Esophagus muscularis mucosa (tissue), 4 donors: ENCODE results near the gene F3. TPM values are rescaled to one million over a fixed set of nuclear protein-coding genes. Genes with fewer than 3 reads are reported as not detected.

Source experiments
- DNase-seq: peaks from one replicate; pipeline ENCODE4 v3.0.0-alpha.2; 2017; ENCODE audit errors: extremely low spot score
- H3K27ac ChIP-seq, 4 donors: fragments of 200-600 bp; sonication (generic); replicated peaks in 1 of 4; 1 replicate in 3 of 4; 2 replicates in 1 of 4; pipeline ENCODE4 v1.5.1; 2016 to 2019; ENCODE audit warnings: mild to moderate bottlenecking in 1 of 4
- H3K27me3 ChIP-seq, 4 donors: fragments of 200-600 bp; sonication (generic); one replicate each; pipeline versions ENCODE4 v1.5.1 to v1.6.0; 2016 to 2019
- H3K36me3 ChIP-seq, 4 donors: fragments of 200-600 bp; sonication (generic); one replicate each; pipeline ENCODE4 v1.5.1; 2016 to 2019
- H3K4me1 ChIP-seq, 4 donors: fragments of 200-600 bp; sonication (generic); one replicate each; pipeline ENCODE4 v1.5.1; 2016 to 2019
- H3K4me3 ChIP-seq, 4 donors: fragments of 200-600 bp; sonication (generic); 1 replicate in 2 of 4; 2 replicates in 2 of 4; pipeline ENCODE4 v1.5.1; 2016 to 2019; ENCODE audit warnings: mild to moderate bottlenecking in 4 of 4, moderate library complexity in 1 of 4
- H3K9me3 ChIP-seq, 4 donors: fragments of 200-600 bp; sonication (generic); 1 replicate in 3 of 4; 2 replicates in 1 of 4; pipeline ENCODE4 v1.5.1; 2016 to 2019
- EP300 ChIP-seq: sonication (generic); formaldehyde crosslinking; IDR thresholded peaks from one replicate; pipeline ENCODE4 v1.6.1; 2017; ENCODE audit warnings: antibody characterized with exemption
- POLR2A ChIP-seq: fragments of 450-650 bp; IDR thresholded peaks from one replicate; pipeline ENCODE4 v1.6.1; 2017; ENCODE audit warnings: antibody characterized with exemption, moderate library complexity, mild to moderate bottlenecking, low read depth
- POLR2AphosphoS5 ChIP-seq, 2 donors: sonication (generic); formaldehyde crosslinking; IDR thresholded peaks; one replicate each; pipeline ENCODE4 v1.6.1; 2017; ENCODE audit warnings: antibody characterized with exemption in 2 of 2
- WGBS: methylation state at CpG from one replicate; pipeline ENCODE4 v1.1.5; 2018; 5-methylcytosine and 5-hydroxymethylcytosine counted together
- intact Hi-C: fragments of 100-400 bp; cut with DNase I; formaldehyde crosslinking; loops from one replicate; pipeline ENCODE4 v1.15.1; 2023
- total RNA-seq, 4 donors: library from RNA; depleted of rRNA; stranded (reverse); fragments of >200 nt; gene quantifications; one replicate each; pipeline versions ENCODE4 v1.1.0 to v1.2.1, GENCODE V29; 2016
- TF ChIP-seq, protein P1 (sequence below), 3 experiments: fragments of 200-600 bp in 2 of 3; fragments of 450-650 bp in 1 of 3; sonication (generic) in 2 of 3; IDR thresholded peaks; one replicate each; pipeline ENCODE4 v1.5.1; 2017 to 2019; ENCODE audit warnings: antibody characterized with exemption in 3 of 3, mild to moderate bottlenecking in 2 of 3, moderate library complexity in 1 of 3

F3 gene
- total RNA-seq, 4 donors from 2014 or later = 12.6 to 56.3 (median 17.5) TPM

DNA sequence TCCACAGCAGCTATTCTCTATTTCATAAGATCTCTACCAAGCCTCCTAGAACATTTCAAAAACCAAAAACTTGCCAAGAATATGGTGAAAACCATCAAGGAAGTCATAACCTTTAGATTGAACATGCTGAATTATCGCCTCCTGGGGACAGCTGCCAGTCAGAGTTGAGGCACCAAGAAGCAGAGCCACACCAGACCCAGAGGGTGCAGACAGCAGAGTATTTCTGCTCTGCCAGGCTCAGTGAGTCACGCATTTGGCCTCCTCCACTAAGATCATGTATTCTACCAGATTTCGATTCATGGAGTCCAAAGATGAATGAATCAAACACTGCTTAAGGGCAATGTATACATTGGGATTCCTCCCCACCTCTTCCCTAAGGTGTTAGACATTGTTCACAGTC lies 2.1 kb downstream of the F3 start:
- peaks cover 0 to 14% (median 8%) of the 10 kb centered on the region in 4 donors for H3K36me3 ChIP-seq
- H3K27me3 ChIP-seq = peaks cover 0 to 7% (median 0%) of the 10 kb centered on the region in 4 donors
- intact Hi-C loops = no loop called here
- peak overlapping the region in 2 of 4 donors; percentile 15 to 88 for H3K27ac ChIP-seq
- TF ChIP-seq EP300 = no peak
- H3K9me3 ChIP-seq = no peaks in the 10 kb centered on the region
- H3K4me1 ChIP-seq = peaks cover 24 to 49% (median 41%) of the 10 kb centered on the region in 4 donors
- DNase-seq = no peak
- peak overlapping the region; percentile 0 to 78 (median 42) for H3K4me3 ChIP-seq
- WGBS = 74% methylated on average over 2 of the region's 3 CpGs

DNA sequence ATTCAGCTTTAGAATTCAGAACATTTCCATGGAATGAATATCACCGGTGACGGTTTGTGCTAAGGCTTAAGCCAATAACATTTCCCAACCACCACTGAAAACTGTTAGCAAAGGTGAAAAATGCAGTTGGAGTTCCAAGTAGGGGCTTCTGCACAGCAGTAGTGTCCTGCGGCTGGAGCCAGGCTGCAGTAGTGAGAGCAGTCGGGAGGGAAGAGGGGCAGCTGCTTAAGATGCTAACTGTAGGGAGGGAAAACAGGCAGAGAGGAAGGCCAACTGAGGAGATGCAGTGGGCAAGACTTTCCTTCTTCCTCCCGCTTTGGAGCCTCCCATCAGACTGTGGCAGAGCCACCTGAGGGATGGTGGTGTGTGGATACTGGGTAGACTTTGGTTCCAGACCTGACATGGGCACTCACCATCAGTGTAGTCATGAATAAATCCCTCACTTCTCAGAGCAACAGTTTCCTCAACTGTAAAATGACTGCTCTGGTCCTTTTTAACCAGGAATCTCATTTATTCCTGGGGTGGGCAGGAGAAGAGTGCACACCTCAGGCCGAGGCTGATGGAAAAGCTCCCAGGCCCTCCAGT lies 3.2 kb downstream of the F3 start:
- Histone ChIP-seq H3K9me3 (no peaks in the 10 kb centered on the region), H3K36me3 (peaks cover 0 to 15% (median 10%) of the 10 kb centered on the region in 4 donors), H3K27ac (peak overlapping the region in 3 of 4 donors; percentile 26 to 29 (median 27)), H3K4me1 (peaks cover 17 to 38% (median 33%) of the 10 kb centered on the region in 4 donors), H3K4me3 (peak overlapping the region; percentile 21 to 78 (median 48)), H3K27me3 (peaks cover 0 to 7% (median 0%) of the 10 kb centered on the region in 4 donors)
- WGBS = 70% methylated on average over 6 of the region's 6 CpGs
- intact Hi-C loops = no loop called here
- TF ChIP-seq, protein P1, sequence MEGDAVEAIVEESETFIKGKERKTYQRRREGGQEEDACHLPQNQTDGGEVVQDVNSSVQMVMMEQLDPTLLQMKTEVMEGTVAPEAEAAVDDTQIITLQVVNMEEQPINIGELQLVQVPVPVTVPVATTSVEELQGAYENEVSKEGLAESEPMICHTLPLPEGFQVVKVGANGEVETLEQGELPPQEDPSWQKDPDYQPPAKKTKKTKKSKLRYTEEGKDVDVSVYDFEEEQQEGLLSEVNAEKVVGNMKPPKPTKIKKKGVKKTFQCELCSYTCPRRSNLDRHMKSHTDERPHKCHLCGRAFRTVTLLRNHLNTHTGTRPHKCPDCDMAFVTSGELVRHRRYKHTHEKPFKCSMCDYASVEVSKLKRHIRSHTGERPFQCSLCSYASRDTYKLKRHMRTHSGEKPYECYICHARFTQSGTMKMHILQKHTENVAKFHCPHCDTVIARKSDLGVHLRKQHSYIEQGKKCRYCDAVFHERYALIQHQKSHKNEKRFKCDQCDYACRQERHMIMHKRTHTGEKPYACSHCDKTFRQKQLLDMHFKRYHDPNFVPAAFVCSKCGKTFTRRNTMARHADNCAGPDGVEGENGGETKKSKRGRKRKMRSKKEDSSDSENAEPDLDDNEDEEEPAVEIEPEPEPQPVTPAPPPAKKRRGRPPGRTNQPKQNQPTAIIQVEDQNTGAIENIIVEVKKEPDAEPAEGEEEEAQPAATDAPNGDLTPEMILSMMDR (IDR thresholded peaks at IDR 0.05) = peak in 1 of 3 experiments; percentile 3
- TF ChIP-seq POLR2AphosphoS5 (IDR thresholded peaks at IDR 0.05) = no peak
- no peak for DNase-seq

DNA sequence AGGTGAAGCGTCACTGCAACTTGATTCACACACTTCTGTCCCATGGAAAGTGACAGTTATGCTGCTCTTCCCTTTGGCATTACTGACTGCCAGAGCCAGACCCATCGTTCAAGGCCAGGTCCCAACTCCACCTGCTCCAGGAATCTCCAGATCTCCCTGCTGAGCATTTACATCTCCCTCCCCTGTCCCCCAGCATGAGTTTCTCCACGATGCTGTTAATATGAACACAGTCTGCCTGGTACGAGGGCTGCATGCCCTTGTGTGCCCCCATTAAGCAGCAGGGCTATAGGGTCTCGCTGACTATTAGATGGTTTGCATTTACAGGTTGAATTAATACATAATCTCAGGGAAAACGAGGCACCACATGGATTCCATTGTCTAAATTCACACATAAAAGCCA lies 4.3 kb downstream of the F3 start:
- WGBS = 87% methylated on average over 5 of the region's 6 CpGs
- H3K4me3 ChIP-seq = peak overlapping the region in 1 of 4 donors; percentile 23

GRCh38 chr1:94535879-94536278 lies 5.7 kb downstream of the F3 start:
- peaks cover 0 to 38% (median 21%) of the 10 kb centered on the region in 4 donors for H3K36me3 ChIP-seq
- H3K4me3 ChIP-seq = no peak overlapping the region
- peaks cover 8 to 16% (median 12%) of the 10 kb centered on the region in 4 donors for H3K4me1 ChIP-seq
- DNase-seq = no peak
- intact Hi-C loops = no loop called here
- WGBS = 71% methylated on average over 9 of the region's 9 CpGs
- no peak for TF ChIP-seq POLR2AphosphoS5 (IDR thresholded peaks at IDR 0.05)
- TF ChIP-seq, protein P1 (IDR thresholded peaks at IDR 0.05) = no peak
- TF ChIP-seq POLR2A = no peak
- no peaks in the 10 kb centered on the region for H3K9me3 ChIP-seq
- no peak overlapping the region for H3K27ac ChIP-seq
- H3K27me3 ChIP-seq = no peaks in the 10 kb centered on the region

More for the DNA sequence above, 4.3 kb downstream of the F3 start:
- no peak for DNase-seq
- Histone ChIP-seq H3K4me1 (peaks cover 9 to 27% (median 23%) of the 10 kb centered on the region in 4 donors), H3K27ac (no peak overlapping the region), H3K27me3 (peaks cover 0 to 7% (median 0%) of the 10 kb centered on the region in 4 donors), H3K9me3 (no peaks in the 10 kb centered on the region), H3K36me3 (peaks cover 0 to 25% (median 12%) of the 10 kb centered on the region in 4 donors)
- intact Hi-C loops = no loop called here
- no peak for TF ChIP-seq EP300
- TF ChIP-seq, protein P1 (IDR thresholded peaks at IDR 0.05) = no peak
- TF ChIP-seq POLR2A = no peak
- no peak for TF ChIP-seq POLR2AphosphoS5 (IDR thresholded peaks at IDR 0.05)

- Histone ChIP-seq H3K27ac (no peak overlapping the region), H3K27me3 (no peaks in the 10 kb centered on the region), H3K36me3 (peaks cover 0 to 45% (median 29%) of the 10 kb centered on the region in 4 donors), H3K4me1 (peaks cover 8 to 16% (median 11%) of the 10 kb centered on the region in 4 donors), H3K4me3 (no peak overlapping the region), H3K9me3 (no peaks in the 10 kb centered on the region)
- 97% methylated on average over 5 of the region's 5 CpGs for WGBS
- intact Hi-C loops = no loop called here
- TF ChIP-seq, protein P1 (IDR thresholded peaks at IDR 0.05) = no peak
- TF ChIP-seq POLR2A (no peak), EP300 (no peak), POLR2AphosphoS5 (IDR thresholded peaks at IDR 0.05) (no peak)
- DNase-seq = no peak
Measured at GRCh38 chr1:94535095-94535494, 6.5 kb downstream of the F3 start.
